Fibroblast of lung (primary cell): ENCODE measurements around the gene ADAM33.

Experiments used
- EZH2 ChIP-seq: IDR thresholded peaks from 2 replicates; pipeline ENCODE4 v1.5.1; 2012; ENCODE audit warnings: low read length, control low read depth, mild to moderate bottlenecking; ENCODE audit errors: missing control alignments
- TF ChIP-seq, protein P1 (sequence below), 2 donors: IDR thresholded peaks in 1 of 2; conservative IDR thresholded peaks in 1 of 2; 1 replicate in 1 of 2; 2 replicates in 1 of 2; pipeline ENCODE4 v1.5.1; 2011 to 2012; ENCODE audit warnings: low read length in 2 of 2, control low read depth in 1 of 2, inconsistent platforms in 1 of 2, low read depth in 1 of 2, mild to moderate bottlenecking in 1 of 2

DNA sequence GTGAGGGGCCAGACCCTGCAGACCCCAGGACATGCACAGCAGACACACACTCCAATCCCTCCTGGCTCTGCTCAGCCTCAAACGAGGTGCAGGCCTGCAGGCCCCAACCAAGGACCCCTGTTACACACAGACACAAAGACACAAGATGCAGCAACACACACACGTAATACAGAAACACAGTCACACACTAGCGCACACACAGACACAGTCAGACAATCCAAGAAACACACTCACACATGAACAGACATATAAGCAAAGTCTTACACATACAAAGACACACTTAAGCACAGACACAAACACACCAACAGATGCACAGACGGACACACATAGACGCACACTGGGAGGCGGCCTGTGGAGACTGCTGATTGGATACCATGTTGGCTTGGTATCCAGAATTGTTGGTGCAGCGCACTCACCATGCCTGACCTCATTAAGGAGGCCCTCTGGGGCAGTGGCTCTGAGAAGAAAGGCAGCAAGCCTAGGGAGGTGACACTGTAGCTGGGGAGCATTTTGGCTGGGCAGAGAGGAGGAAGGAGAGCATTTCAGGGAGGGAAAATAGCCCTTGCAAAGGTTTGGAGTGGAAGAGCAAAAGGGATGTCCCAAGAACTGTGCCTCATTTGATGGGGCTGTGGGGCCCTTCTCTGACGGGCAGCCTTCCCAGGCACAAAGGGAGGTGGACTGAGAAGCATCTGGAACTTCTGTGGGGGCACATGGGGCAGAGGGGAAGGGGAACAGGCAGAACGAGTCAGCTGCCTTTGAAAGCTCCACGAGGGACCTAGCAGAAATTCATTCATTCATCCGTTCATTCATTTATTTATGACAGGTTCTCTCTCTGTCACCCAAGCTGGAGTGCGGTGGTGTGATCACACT is 49.2 kb upstream of the ADAM33 start:
- TF ChIP-seq, protein P1, sequence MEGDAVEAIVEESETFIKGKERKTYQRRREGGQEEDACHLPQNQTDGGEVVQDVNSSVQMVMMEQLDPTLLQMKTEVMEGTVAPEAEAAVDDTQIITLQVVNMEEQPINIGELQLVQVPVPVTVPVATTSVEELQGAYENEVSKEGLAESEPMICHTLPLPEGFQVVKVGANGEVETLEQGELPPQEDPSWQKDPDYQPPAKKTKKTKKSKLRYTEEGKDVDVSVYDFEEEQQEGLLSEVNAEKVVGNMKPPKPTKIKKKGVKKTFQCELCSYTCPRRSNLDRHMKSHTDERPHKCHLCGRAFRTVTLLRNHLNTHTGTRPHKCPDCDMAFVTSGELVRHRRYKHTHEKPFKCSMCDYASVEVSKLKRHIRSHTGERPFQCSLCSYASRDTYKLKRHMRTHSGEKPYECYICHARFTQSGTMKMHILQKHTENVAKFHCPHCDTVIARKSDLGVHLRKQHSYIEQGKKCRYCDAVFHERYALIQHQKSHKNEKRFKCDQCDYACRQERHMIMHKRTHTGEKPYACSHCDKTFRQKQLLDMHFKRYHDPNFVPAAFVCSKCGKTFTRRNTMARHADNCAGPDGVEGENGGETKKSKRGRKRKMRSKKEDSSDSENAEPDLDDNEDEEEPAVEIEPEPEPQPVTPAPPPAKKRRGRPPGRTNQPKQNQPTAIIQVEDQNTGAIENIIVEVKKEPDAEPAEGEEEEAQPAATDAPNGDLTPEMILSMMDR (conservative IDR thresholded peaks at IDR 0.05 in 1 of 2, IDR thresholded peaks at IDR 0.05 in 1 of 2; ENCODE audit: low read depth in 1 of 2, low read length in 2 of 2), result no peak
- no peak for TF ChIP-seq EZH2
